ENCODE measurements around the gene PAK4.
A peak's percentile ranks its signal among the peaks of the same experiment; 100 is the strongest.

PAK4 gene

GRCh38 chr19:39158646-39159260 is 33.2 kb downstream of the PAK4 start:
- H3K4me3 ChIP-seq (ENCODE audit: low read length in 2 of 2) = no peak overlapping the region
- no peaks in the 10 kb centered on the region for H3K27me3 ChIP-seq (ENCODE audit: control insufficient read depth in 1 of 2, insufficient read depth in 2 of 2, low read length in 2 of 2)
- H3K36me3 ChIP-seq (ENCODE audit: control insufficient read depth in 2 of 2, insufficient read depth in 2 of 2, low read length in 2 of 2) = no peaks in the 10 kb centered on the region
- peaks cover 59% of the 10 kb centered on the region for H3K4me1 ChIP-seq (ENCODE audit: control insufficient read depth, insufficient read depth, low read length)
- no peak overlapping the region for H3K9ac ChIP-seq (ENCODE audit: low read length in 2 of 2)
- peak overlapping the region; percentile 11 for H3K27ac ChIP-seq (ENCODE audit: low read length)
- H3K9me3 ChIP-seq (ENCODE audit: control insufficient read depth in 2 of 2, low read length in 2 of 2) = no peaks in the 10 kb centered on the region

DNA sequence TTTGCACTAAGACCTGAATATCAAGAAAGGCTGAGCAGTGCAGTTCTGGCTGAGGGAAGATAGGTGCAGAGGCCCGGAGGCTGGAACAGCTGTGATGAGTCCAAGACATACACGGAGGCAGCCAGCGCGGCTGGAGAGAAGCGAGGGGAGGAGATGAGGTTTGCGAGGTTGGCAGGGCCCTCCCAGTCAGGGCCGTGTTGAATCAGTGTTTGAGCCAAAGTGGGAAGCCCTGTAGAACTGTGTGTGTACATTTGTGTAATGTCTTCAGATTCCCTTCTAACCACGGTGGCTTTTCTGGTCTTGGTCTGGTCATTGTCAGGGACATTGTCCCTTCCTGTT is 34.9 kb downstream of the PAK4 start:
- Histone ChIP-seq H3K4me3 (ENCODE audit: low read length in 2 of 2) (peak overlapping the region in 1 of 2 donors; percentile 22), H3K9ac (ENCODE audit: low read length in 2 of 2) (peak overlapping the region; percentile 13 to 58), H3K9me3 (ENCODE audit: control insufficient read depth in 2 of 2, low read length in 2 of 2) (no peaks in the 10 kb centered on the region), H3K4me1 (ENCODE audit: control insufficient read depth, insufficient read depth, low read length) (peaks cover 57% of the 10 kb centered on the region), H3K27me3 (ENCODE audit: control insufficient read depth in 1 of 2, insufficient read depth in 2 of 2, low read length in 2 of 2) (no peaks in the 10 kb centered on the region), H3K36me3 (ENCODE audit: control insufficient read depth in 2 of 2, insufficient read depth in 2 of 2, low read length in 2 of 2) (no peaks in the 10 kb centered on the region), H3K27ac (ENCODE audit: low read length) (peak overlapping the region; percentile 64)

GRCh38 chr19:39160889-39161672 is 35.5 kb downstream of the PAK4 start:
- peaks cover 56% of the 10 kb centered on the region for H3K4me1 ChIP-seq (ENCODE audit: control insufficient read depth, insufficient read depth, low read length)
- H3K4me3 ChIP-seq (ENCODE audit: low read length in 2 of 2) = peak overlapping the region in 1 of 2 donors; percentile 22
- no peaks in the 10 kb centered on the region for H3K36me3 ChIP-seq (ENCODE audit: control insufficient read depth in 2 of 2, insufficient read depth in 2 of 2, low read length in 2 of 2)
- peak overlapping the region; percentile 13 to 58 for H3K9ac ChIP-seq (ENCODE audit: low read length in 2 of 2)
- peak overlapping the region; percentile 64 for H3K27ac ChIP-seq (ENCODE audit: low read length)
- no peaks in the 10 kb centered on the region for H3K27me3 ChIP-seq (ENCODE audit: control insufficient read depth in 1 of 2, insufficient read depth in 2 of 2, low read length in 2 of 2)
- no peaks in the 10 kb centered on the region for H3K9me3 ChIP-seq (ENCODE audit: control insufficient read depth in 2 of 2, low read length in 2 of 2)

- Histone ChIP-seq H3K9ac (ENCODE audit: low read length in 2 of 2) (no peak overlapping the region), H3K27me3 (ENCODE audit: control insufficient read depth in 1 of 2, insufficient read depth in 2 of 2, low read length in 2 of 2) (no peaks in the 10 kb centered on the region), H3K4me3 (ENCODE audit: low read length in 2 of 2) (no peak overlapping the region), H3K27ac (ENCODE audit: low read length) (no peak overlapping the region), H3K4me1 (ENCODE audit: control insufficient read depth, insufficient read depth, low read length) (peaks cover 48% of the 10 kb centered on the region), H3K9me3 (ENCODE audit: control insufficient read depth in 2 of 2, low read length in 2 of 2) (no peaks in the 10 kb centered on the region), H3K36me3 (ENCODE audit: control insufficient read depth in 2 of 2, insufficient read depth in 2 of 2, low read length in 2 of 2) (no peaks in the 10 kb centered on the region)
These were observed 37.0 kb downstream of the PAK4 start for GRCh38 chr19:39162441-39163043.

DNA sequence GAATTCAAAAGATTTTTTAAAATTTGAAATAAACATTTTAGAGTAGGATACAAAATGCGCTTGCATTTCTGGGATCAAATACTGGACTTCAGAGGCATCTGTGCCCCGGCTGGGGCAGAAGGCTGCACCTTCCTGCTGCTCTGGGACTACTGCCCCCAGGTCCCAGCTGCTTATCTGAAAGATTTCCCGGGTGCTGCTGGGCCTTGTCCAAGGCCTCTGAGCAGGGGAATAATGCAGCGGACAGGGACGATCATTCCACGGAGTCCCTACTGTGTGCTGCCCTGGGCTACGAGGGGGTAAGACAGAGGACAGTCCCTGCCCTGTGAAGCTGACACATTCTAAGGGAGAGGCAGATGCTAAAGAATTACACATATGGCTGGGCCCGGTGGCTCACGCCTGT is 38.0 kb downstream of the PAK4 start:
- Histone ChIP-seq H3K27ac (ENCODE audit: low read length) (no peak overlapping the region), H3K4me1 (ENCODE audit: control insufficient read depth, insufficient read depth, low read length) (peaks cover 37% of the 10 kb centered on the region), H3K9ac (ENCODE audit: low read length in 2 of 2) (no peak overlapping the region), H3K4me3 (ENCODE audit: low read length in 2 of 2) (no peak overlapping the region), H3K9me3 (ENCODE audit: control insufficient read depth in 2 of 2, low read length in 2 of 2) (no peaks in the 10 kb centered on the region), H3K36me3 (ENCODE audit: control insufficient read depth in 2 of 2, insufficient read depth in 2 of 2, low read length in 2 of 2) (no peaks in the 10 kb centered on the region), H3K27me3 (ENCODE audit: control insufficient read depth in 1 of 2, insufficient read depth in 2 of 2, low read length in 2 of 2) (no peaks in the 10 kb centered on the region)

- H3K4me3 ChIP-seq (ENCODE audit: low read length in 2 of 2) = no peak overlapping the region
- H3K27ac ChIP-seq (ENCODE audit: low read length) = no peak overlapping the region
- no peaks in the 10 kb centered on the region for H3K9me3 ChIP-seq (ENCODE audit: control insufficient read depth in 2 of 2, low read length in 2 of 2)
- H3K9ac ChIP-seq (ENCODE audit: low read length in 2 of 2) = no peak overlapping the region
- no peaks in the 10 kb centered on the region for H3K36me3 ChIP-seq (ENCODE audit: control insufficient read depth in 2 of 2, insufficient read depth in 2 of 2, low read length in 2 of 2)
- H3K4me1 ChIP-seq (ENCODE audit: control insufficient read depth, insufficient read depth, low read length) = peaks cover 35% of the 10 kb centered on the region
- H3K27me3 ChIP-seq (ENCODE audit: control insufficient read depth in 1 of 2, insufficient read depth in 2 of 2, low read length in 2 of 2) = no peaks in the 10 kb centered on the region
These were observed 38.7 kb downstream of the PAK4 start for GRCh38 chr19:39164289-39164688.

DNA sequence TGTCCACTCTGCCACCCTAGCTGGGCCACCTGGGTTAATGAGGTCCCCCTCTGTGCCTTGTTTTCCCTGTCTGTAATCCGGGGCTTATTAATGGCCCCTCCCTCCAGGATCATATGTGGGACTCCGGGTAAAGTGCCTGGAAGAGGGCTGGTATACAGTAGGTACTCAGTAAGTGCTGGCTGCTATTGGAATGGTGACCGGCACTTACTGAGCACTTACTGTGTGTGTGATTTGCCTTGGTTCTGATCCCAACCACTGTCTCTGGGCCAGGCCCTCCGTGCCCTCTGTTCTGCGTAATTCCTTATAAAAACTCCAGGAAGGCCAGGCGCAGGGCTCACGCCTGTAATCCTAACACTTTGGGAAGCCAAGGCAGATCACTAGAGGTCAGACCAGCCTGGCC is 40.3 kb downstream of the PAK4 start:
- H3K27ac ChIP-seq (ENCODE audit: low read length) = no peak overlapping the region

DNA sequence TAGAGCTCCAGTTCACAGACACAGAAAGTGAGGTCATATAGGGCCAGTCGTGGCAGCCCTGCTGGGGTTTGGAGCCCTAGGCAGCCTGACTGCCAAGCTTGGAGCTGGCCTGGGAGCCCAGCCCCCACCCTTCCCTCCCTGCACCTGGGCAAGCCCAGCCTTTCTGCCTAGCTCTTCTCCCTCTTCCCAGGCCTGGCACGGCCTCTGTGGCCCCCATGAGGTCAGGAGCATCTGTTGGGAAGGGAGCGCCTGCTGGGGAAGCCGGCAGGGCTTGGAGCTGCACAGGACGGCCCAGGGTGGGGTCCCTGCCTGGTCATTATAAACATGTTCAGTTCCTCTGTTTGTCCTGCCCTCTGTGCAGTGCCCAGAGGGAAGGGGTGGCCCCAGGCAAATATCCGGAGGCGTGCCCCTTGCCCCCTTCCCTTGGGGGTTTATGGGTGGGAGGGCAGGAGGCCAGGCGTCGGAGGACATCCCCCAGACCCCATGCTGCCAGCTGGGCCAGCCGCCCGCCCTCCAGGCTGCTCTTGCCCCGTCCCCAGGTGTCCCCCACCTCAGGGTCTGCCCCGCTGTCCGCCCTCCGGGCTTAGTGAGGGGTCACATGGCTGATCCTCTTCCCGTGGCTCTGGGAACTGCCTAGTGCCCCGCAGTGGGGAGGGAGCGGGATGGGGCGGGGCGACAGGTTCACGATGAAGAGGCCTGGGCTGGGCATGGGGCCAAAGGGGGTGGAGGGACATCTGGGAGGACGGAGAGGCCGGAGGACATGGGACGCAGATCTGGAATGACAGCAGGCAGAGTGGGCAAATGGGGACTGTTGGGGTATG is 41.2 kb downstream of the PAK4 start:
- Histone ChIP-seq H3K4me3 (ENCODE audit: low read length in 2 of 2) (no peak overlapping the region), H3K36me3 (ENCODE audit: control insufficient read depth in 2 of 2, insufficient read depth in 2 of 2, low read length in 2 of 2) (peaks cover 5 to 8% of the 10 kb centered on the region in 2 donors), H3K27me3 (ENCODE audit: control insufficient read depth in 1 of 2, insufficient read depth in 2 of 2, low read length in 2 of 2) (no peaks in the 10 kb centered on the region), H3K27ac (ENCODE audit: low read length) (no peak overlapping the region), H3K4me1 (ENCODE audit: control insufficient read depth, insufficient read depth, low read length) (peaks cover 13% of the 10 kb centered on the region), H3K9me3 (ENCODE audit: control insufficient read depth in 2 of 2, low read length in 2 of 2) (no peaks in the 10 kb centered on the region), H3K9ac (ENCODE audit: low read length in 2 of 2) (no peak overlapping the region)

More for the DNA sequence above, 40.3 kb downstream of the PAK4 start:
- H3K9ac ChIP-seq (ENCODE audit: low read length in 2 of 2) = no peak overlapping the region
- no peaks in the 10 kb centered on the region for H3K27me3 ChIP-seq (ENCODE audit: control insufficient read depth in 1 of 2, insufficient read depth in 2 of 2, low read length in 2 of 2)
- H3K4me3 ChIP-seq (ENCODE audit: low read length in 2 of 2) = no peak overlapping the region
- peaks cover 5 to 6% of the 10 kb centered on the region in 2 donors for H3K36me3 ChIP-seq (ENCODE audit: control insufficient read depth in 2 of 2, insufficient read depth in 2 of 2, low read length in 2 of 2)
- peaks cover 22% of the 10 kb centered on the region for H3K4me1 ChIP-seq (ENCODE audit: control insufficient read depth, insufficient read depth, low read length)
- no peaks in the 10 kb centered on the region for H3K9me3 ChIP-seq (ENCODE audit: control insufficient read depth in 2 of 2, low read length in 2 of 2)

- no peak overlapping the region for H3K4me3 ChIP-seq (ENCODE audit: low read length in 2 of 2)
- no peak overlapping the region for H3K27ac ChIP-seq (ENCODE audit: low read length)
- peaks cover 13% of the 10 kb centered on the region for H3K4me1 ChIP-seq (ENCODE audit: control insufficient read depth, insufficient read depth, low read length)
- no peaks in the 10 kb centered on the region for H3K9me3 ChIP-seq (ENCODE audit: control insufficient read depth in 2 of 2, low read length in 2 of 2)
- H3K36me3 ChIP-seq (ENCODE audit: control insufficient read depth in 2 of 2, insufficient read depth in 2 of 2, low read length in 2 of 2) = peaks cover 5 to 10% of the 10 kb centered on the region in 2 donors
- no peak overlapping the region for H3K9ac ChIP-seq (ENCODE audit: low read length in 2 of 2)
- H3K27me3 ChIP-seq (ENCODE audit: control insufficient read depth in 1 of 2, insufficient read depth in 2 of 2, low read length in 2 of 2) = no peaks in the 10 kb centered on the region
These were observed 42.1 kb downstream of the PAK4 start for GRCh38 chr19:39167461-39168257.

Data from stomach smooth muscle (tissue), 2 donors.